MCF 10A (cell line): ENCODE data around the gene IGF1R. TPM values are rescaled to one million over a fixed set of nuclear protein-coding genes. Genes with fewer than 3 reads are reported as not detected.

ENCODE experiments used
- BruUV-seq: library from RNA; stranded (reverse); fragments of 400-500 nt; replicated peaks from 2 replicates; lab custom pipeline; 2021; lab: Mats Ljungman, UMichigan
- CTCF ChIA-PET: fragments of 300-600 bp; sonication (Branson Sonifier 250); formaldehyde crosslinking; extraction: SDS; loops from one replicate; lab custom pipeline; 2021; ENCODE audit warnings: antibody characterized with exemption, inconsistent platforms; lab: Yijun Ruan, JAX
- POLR2A ChIA-PET: fragments of 300-600, 350-650 bp; sonication (Branson Sonifier 250); formaldehyde crosslinking; extraction: SDS; loops from one replicate; lab custom pipeline; 2020; ENCODE audit warnings: antibody characterized with exemption, inconsistent platforms; lab: Yijun Ruan, JAX
- DNase-seq: peaks from one replicate; pipeline ENCODE4 v3.0.0-alpha.2; 2018; ENCODE audit not compliant: unreplicated experiment
- H3K27ac Mint-ChIP-seq: one replicate; pipeline ENCODE4 v1.8.0; 2022; ENCODE audit warnings: mild to moderate bottlenecking, low read depth, mixed read lengths; ENCODE audit not compliant: unreplicated experiment
- H3K27me3 Mint-ChIP-seq: one replicate; pipeline ENCODE4 v1.8.0; 2022; ENCODE audit warnings: mixed read lengths; ENCODE audit not compliant: insufficient read depth, unreplicated experiment
- H3K36me3 Mint-ChIP-seq: one replicate; pipeline ENCODE4 v1.8.0; 2022; ENCODE audit warnings: mild to moderate bottlenecking, moderate library complexity, mixed read lengths; ENCODE audit not compliant: insufficient read depth, unreplicated experiment
- H3K4me1 Mint-ChIP-seq: one replicate; pipeline ENCODE4 v1.8.0; 2022; ENCODE audit warnings: mixed read lengths; ENCODE audit not compliant: insufficient read depth, unreplicated experiment
- H3K4me3 Mint-ChIP-seq: one replicate; pipeline ENCODE4 v1.8.0; 2022; ENCODE audit warnings: mild to moderate bottlenecking, moderate library complexity, mixed read lengths; ENCODE audit not compliant: unreplicated experiment
- H3K9me3 Mint-ChIP-seq: one replicate; pipeline ENCODE4 v1.8.0; 2022; ENCODE audit warnings: mixed read lengths; ENCODE audit not compliant: unreplicated experiment
- intact Hi-C: fragments of 100-400 bp; cut with micrococcal nuclease; formaldehyde crosslinking; loops from 2 replicates; pipeline ENCODE4 v1.14.1; 2022
- total RNA-seq: library from RNA; stranded (reverse); gene quantifications from 2 replicates; pipeline ENCODE4 v1.2.3, GENCODE V29; 2022
- TF ChIP-seq, protein P1 (sequence below): fragments of 200-600 bp; IDR thresholded peaks from one replicate; pipeline ENCODE4 v1.8.0; 2022; ENCODE audit warnings: antibody characterized with exemption, mild to moderate bottlenecking; ENCODE audit not compliant: unreplicated experiment

The IGF1R gene
- total RNA-seq, 1 experiment from 2014 or later, result 53.3 TPM

DNA sequence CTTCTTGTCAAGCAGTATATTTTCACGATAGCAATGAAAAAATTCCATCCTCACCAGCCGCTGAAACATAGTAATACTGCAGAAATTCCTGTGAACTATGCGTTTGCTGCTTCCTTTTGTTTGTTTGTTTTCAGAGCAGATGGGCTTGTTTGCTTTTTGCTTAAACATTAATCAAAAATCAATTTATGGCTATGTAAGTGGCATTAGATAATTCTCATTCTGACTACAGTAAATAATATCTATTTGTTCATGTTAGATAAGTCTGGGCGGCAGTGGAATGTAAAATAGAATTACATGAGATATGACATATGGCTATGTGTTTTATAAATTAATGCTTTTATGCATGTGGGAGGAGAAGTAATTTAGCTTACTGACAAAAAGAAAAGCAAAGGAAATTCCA, 195.5 kb downstream of the IGF1R start:
- no TSS peak for BruUV-seq
- H3K36me3 Mint-ChIP-seq, result peaks cover 8% of the 10 kb centered on the region
- no peaks in the 10 kb centered on the region for H3K27me3 Mint-ChIP-seq
- H3K9me3 Mint-ChIP-seq, result no peaks in the 10 kb centered on the region
- H3K4me1 Mint-ChIP-seq, result peaks cover 22% of the 10 kb centered on the region
- no peak overlapping the region for H3K4me3 Mint-ChIP-seq
- CTCF ChIA-PET, result interaction anchor here (1.4 to 1.5 kb wide), 2 partner anchors 64 to 402 kb away, joined by 3 to 5 read pairs; no protein-coding TSS in a partner anchor
- H3K27ac Mint-ChIP-seq, result peak overlapping the region; percentile 3
- TF ChIP-seq, protein P1, sequence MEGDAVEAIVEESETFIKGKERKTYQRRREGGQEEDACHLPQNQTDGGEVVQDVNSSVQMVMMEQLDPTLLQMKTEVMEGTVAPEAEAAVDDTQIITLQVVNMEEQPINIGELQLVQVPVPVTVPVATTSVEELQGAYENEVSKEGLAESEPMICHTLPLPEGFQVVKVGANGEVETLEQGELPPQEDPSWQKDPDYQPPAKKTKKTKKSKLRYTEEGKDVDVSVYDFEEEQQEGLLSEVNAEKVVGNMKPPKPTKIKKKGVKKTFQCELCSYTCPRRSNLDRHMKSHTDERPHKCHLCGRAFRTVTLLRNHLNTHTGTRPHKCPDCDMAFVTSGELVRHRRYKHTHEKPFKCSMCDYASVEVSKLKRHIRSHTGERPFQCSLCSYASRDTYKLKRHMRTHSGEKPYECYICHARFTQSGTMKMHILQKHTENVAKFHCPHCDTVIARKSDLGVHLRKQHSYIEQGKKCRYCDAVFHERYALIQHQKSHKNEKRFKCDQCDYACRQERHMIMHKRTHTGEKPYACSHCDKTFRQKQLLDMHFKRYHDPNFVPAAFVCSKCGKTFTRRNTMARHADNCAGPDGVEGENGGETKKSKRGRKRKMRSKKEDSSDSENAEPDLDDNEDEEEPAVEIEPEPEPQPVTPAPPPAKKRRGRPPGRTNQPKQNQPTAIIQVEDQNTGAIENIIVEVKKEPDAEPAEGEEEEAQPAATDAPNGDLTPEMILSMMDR, result no peak
- DNase-seq, result no peak
- POLR2A ChIA-PET, result interaction anchor here (0.9 kb wide), 1 partner anchor 22 kb away, joined by 3 read pairs; no protein-coding TSS in a partner anchor
- intact Hi-C loops, result no loop called here

DNA sequence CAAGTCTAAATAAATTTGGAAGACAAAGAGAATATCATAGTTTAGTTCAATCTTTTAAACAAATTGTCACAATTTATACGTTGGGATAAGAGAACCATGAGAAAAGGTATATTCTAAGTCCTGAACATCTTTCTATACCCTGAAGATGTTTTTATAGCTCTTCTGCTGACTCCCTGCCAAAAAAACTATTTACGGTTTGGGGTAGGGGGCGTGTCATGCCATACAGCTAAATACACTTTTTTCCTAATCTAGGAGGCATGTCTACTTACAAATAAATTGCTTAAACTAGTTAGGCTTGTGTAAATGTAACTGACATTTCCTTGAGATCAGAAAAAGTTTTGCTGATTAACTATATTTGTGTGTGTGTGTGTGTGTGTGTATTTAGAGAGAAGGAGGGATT, 195.9 kb downstream of the IGF1R start:
- TF ChIP-seq, protein P1, result no peak
- BruUV-seq, result no TSS peak
- no peaks in the 10 kb centered on the region for H3K9me3 Mint-ChIP-seq
- H3K4me3 Mint-ChIP-seq, result no peak overlapping the region
- H3K27me3 Mint-ChIP-seq, result no peaks in the 10 kb centered on the region
- ChIA-PET CTCF (interaction anchor here (1.4 to 1.5 kb wide), 2 partner anchors 64 to 402 kb away, joined by 3 to 5 read pairs; no protein-coding TSS in a partner anchor), POLR2A (interaction anchor here (0.9 kb wide), 1 partner anchor 22 kb away, joined by 3 read pairs; no protein-coding TSS in a partner anchor)
- intact Hi-C loops, result no loop called here
- H3K4me1 Mint-ChIP-seq, result peaks cover 22% of the 10 kb centered on the region
- H3K27ac Mint-ChIP-seq, result peak overlapping the region; percentile 3
- no peak for DNase-seq
- H3K36me3 Mint-ChIP-seq, result peaks cover 8% of the 10 kb centered on the region

DNA sequence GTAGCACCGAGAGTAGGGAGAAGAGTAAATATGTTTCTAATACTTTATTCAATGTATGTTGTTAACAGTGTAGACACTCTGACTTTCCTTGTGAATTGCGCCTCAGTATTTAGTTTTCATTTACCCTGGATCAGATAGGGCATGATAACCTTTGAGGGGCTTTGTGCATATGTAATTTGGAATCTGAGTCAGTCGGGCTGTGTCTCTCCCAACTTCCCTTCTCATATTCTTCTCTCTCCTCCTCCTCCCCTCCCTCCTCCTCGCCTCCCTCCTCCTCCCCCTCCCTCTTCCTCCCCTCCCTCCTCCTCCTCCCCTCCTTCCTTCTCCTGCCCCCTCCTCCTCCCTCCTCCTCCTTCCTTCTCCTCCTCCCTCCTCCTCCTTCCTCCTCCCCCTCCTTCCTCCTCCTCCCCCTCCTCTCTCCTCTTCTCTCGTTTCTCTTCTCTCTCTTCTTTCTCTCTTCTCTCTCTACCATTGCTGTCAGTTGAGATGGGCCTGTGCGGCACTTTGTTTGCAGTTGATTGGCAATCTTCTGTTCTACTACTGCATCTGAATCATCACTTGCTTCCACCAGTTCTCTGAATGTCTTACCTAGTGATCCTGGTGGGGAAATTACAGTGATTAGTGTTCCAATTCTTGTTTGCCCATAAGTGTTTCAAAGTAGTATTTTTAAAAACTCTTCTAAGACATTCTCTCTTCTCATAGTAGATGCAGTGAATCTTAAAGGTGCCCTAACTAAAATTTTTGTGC, 197.0 kb downstream of the IGF1R start:
- peak; percentile 2 for DNase-seq

More for the DNA sequence above, 197.0 kb downstream of the IGF1R start:
- TF ChIP-seq, protein P1, result no peak
- Mint-ChIP-seq H3K36me3 (peaks cover 8% of the 10 kb centered on the region), H3K27me3 (no peaks in the 10 kb centered on the region), H3K4me3 (no peak overlapping the region), H3K4me1 (peaks cover 23% of the 10 kb centered on the region), H3K27ac (no peak overlapping the region), H3K9me3 (no peaks in the 10 kb centered on the region)
- intact Hi-C loops, result no loop called here
- POLR2A ChIA-PET, result interaction anchor here (1.3 kb wide), 1 partner anchor 46 kb away, joined by 3 read pairs; no protein-coding TSS in a partner anchor
- BruUV-seq, result no TSS peak
- CTCF ChIA-PET, result interaction anchor here (0.8 kb wide), 1 partner anchor 185 kb away, joined by 3 read pairs; no protein-coding TSS in a partner anchor
